HepG2 (cell line): ENCODE results near the gene IRS1. TPM values are rescaled to one million over a fixed set of nuclear protein-coding genes. Genes with fewer than 3 reads are reported as not detected.

Experiments used
- ERF ChIP-seq: IDR thresholded peaks from 2 replicates; pipeline ENCODE4 v1.6.1; 2018; ENCODE audit warnings: missing biosample characterization, missing genetic modification reagents
- GTF3A ChIP-seq: sonication (generic); formaldehyde crosslinking; conservative IDR thresholded peaks from 2 replicates; pipeline ENCODE4 v1.4.0; 2020; ENCODE audit warnings: mild to moderate bottlenecking, missing genetic modification reagents
- HCFC1 ChIP-seq: fragments of 150-350 bp; IDR thresholded peaks from 2 replicates; pipeline ENCODE4 v1.6.1; 2014; ENCODE audit warnings: low read depth, low read length
- HNRNPH1 ChIP-seq: fragments of 200-400 bp; formaldehyde crosslinking; optimal IDR thresholded peaks from 2 replicates; pipeline ENCODE3; 2017; ENCODE audit warnings: mild to moderate bottlenecking, low read depth, low read length
- NFIB ChIP-seq: sonication (generic); formaldehyde crosslinking; IDR thresholded peaks from 2 replicates; pipeline ENCODE4 v1.9.0; 2021; ENCODE audit warnings: missing genetic modification reagents, mild to moderate bottlenecking, borderline replicate concordance
- NONO ChIP-seq, 2 experiments: fragments of 450-650 bp in 1 of 2; sonication (generic) in 1 of 2; formaldehyde crosslinking in 1 of 2; IDR thresholded peaks in 1 of 2; conservative IDR thresholded peaks in 1 of 2; 2 replicates each; pipeline versions ENCODE4 v1.6.1 to v1.8.0; 2017 to 2022; ENCODE audit warnings: mild to moderate bottlenecking in 1 of 2, missing genetic modification reagents in 1 of 2, moderate library complexity in 1 of 2
- PTBP1 ChIP-seq: fragments of 200-400 bp; formaldehyde crosslinking; IDR thresholded peaks from 2 replicates; pipeline ENCODE4 v1.6.1; 2018; ENCODE audit warnings: low read length, low read depth; ENCODE audit not compliant: poor library complexity, severe bottlenecking
- SP140L ChIP-seq: sonication (generic); formaldehyde crosslinking; IDR thresholded peaks from 2 replicates; pipeline ENCODE4 v1.4.0; 2020; ENCODE audit warnings: missing genetic modification reagents, borderline replicate concordance
- SRF ChIP-seq: IDR thresholded peaks from 2 replicates; pipeline ENCODE4 v1.6.1; 2011; ENCODE audit warnings: mild to moderate bottlenecking, low read depth, low read length, moderate library complexity
- XBP1 ChIP-seq: sonication (generic); formaldehyde crosslinking; IDR thresholded peaks from 2 replicates; pipeline ENCODE4 v1.5.0; 2020; ENCODE audit warnings: missing genetic modification reagents
- ZFP37 ChIP-seq: sonication (generic); formaldehyde crosslinking; IDR thresholded peaks from 2 replicates; pipeline ENCODE4 v1.4.0; 2020; ENCODE audit warnings: missing genetic modification reagents, borderline replicate concordance
- ZNF224 ChIP-seq: sonication (generic); formaldehyde crosslinking; IDR thresholded peaks from 2 replicates; pipeline ENCODE4 v1.5.0; 2020; ENCODE audit warnings: mild to moderate bottlenecking, missing genetic modification reagents
- ZNF451 ChIP-seq: sonication (generic); formaldehyde crosslinking; IDR thresholded peaks from 2 replicates; pipeline ENCODE4 v1.5.0; 2020; ENCODE audit warnings: mild to moderate bottlenecking, missing genetic modification reagents
- ZNF558 ChIP-seq: sonication (generic); formaldehyde crosslinking; IDR thresholded peaks from 2 replicates; pipeline ENCODE4 v1.9.0; 2022; ENCODE audit warnings: mild to moderate bottlenecking, missing genetic modification reagents, borderline replicate concordance
- ZNF747 ChIP-seq: sonication (generic); formaldehyde crosslinking; IDR thresholded peaks from 2 replicates; pipeline ENCODE4 v1.8.1; 2023; ENCODE audit warnings: missing genetic modification reagents, mild to moderate bottlenecking, borderline replicate concordance
- ZNF749 ChIP-seq: sonication (generic); formaldehyde crosslinking; IDR thresholded peaks from 2 replicates; pipeline ENCODE4 v1.8.0; 2022; ENCODE audit warnings: mild to moderate bottlenecking, missing genetic modification reagents, moderate library complexity, borderline replicate concordance
- ZNF773 ChIP-seq: sonication (generic); formaldehyde crosslinking; IDR thresholded peaks from 2 replicates; pipeline ENCODE4 v1.4.0; 2020; ENCODE audit warnings: missing genetic modification reagents, borderline replicate concordance
- ZSCAN21 ChIP-seq: sonication (generic); formaldehyde crosslinking; IDR thresholded peaks from 2 replicates; pipeline ENCODE4 v1.8.0; 2022; ENCODE audit warnings: mild to moderate bottlenecking, missing genetic modification reagents, moderate library complexity, borderline replicate concordance
- polyA plus RNA-seq, 8 experiments: library from polyadenylated mRNA; depleted of rRNA in 3 of 8; stranded (reverse) in 7 of 8; unstranded in 1 of 8; fragments of >200 nt; fragmentation: Illumina TruSeq in 4 of 8; extraction: Trizol in 4 of 8; gene quantifications; 2 replicates each; pipeline versions ENCODE4 v1.2.1 to v1.2.3, GENCODE V29; 2011 to 2016; ENCODE audit warnings: low read depth in 4 of 8, missing spikeins in 1 of 8, mixed read lengths in 1 of 8; ENCODE audit not compliant: insufficient read depth in 1 of 8
- total RNA-seq, 5 experiments: library from RNA; depleted of rRNA; stranded (reverse); fragments of >200 nt; fragmentation: Illumina TruSeq; extraction: Trizol; gene quantifications; 2 replicates each; pipeline ENCODE4 v1.2.3, GENCODE V29; 2016; ENCODE audit warnings: low read depth in 1 of 5
- TF ChIP-seq, protein P1 (sequence below): sonication (generic); formaldehyde crosslinking; IDR thresholded peaks from 2 replicates; pipeline ENCODE4 v1.8.1; 2022; ENCODE audit warnings: mild to moderate bottlenecking, missing genetic modification reagents
- TF ChIP-seq, protein P2 (sequence below): sonication (generic); formaldehyde crosslinking; IDR thresholded peaks from 2 replicates; pipeline ENCODE4 v1.5.0; 2020; ENCODE audit warnings: missing genetic modification reagents, mild to moderate bottlenecking, borderline replicate concordance
- TF ChIP-seq, protein P3 (sequence below): sonication (generic); formaldehyde crosslinking; IDR thresholded peaks from 2 replicates; pipeline ENCODE4 v1.5.0; 2020; ENCODE audit warnings: mild to moderate bottlenecking, missing genetic modification reagents
- TF ChIP-seq, protein P4 (sequence below): sonication (generic); formaldehyde crosslinking; IDR thresholded peaks from 2 replicates; pipeline ENCODE4 v1.4.0; 2020; ENCODE audit warnings: mild to moderate bottlenecking, low read depth, missing genetic modification reagents
- TF ChIP-seq, protein P5 (sequence below): sonication (generic); formaldehyde crosslinking; IDR thresholded peaks from 2 replicates; pipeline ENCODE4 v1.4.0; 2020; ENCODE audit warnings: missing genetic modification reagents

The IRS1 gene
- total and polyA plus RNA-seq, 2 of the 13 experiments (the other 11 are each of a cell fraction or from before 2014, with no cell fraction given): 8.7 to 9.0 TPM

DNA sequence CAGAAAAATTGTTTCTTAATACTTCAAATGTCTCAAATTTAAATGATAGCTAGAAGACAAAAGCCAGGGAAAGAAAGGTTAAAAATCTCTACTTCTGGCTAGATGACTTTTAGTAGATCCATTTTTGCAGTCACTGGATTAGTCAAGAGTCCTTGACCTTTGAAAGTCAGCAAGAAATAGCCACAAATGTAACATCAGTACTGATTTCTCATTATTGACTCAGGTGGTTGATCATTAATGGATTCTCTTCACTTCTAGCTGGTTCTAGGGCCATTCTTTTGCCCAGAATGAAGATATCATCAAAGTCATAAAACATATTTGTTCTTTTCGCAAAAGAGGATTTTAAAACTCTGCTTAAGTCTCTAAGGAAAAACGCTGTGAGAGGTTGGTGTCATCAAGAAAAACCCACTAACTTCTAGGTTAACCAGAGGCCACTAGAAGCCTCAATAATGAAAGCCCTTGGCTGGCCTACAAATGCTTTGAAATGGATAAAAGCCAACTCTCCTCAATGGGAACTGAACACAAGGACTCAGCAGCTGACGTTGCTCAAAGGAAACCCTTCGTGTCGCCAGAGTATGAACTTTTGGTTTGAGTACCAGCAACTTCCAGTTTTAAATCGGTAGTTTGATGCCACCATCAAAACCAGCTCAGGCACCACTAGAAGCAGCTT is 66.3 kb downstream of the IRS1 start (continued):
- TF ChIP-seq ZNF224 (CRISPR knock-in tag) (no peak), SP140L (0 out of 2 replicates have a peak, but pooled peaks have one; percentile 79), NONO (IDR thresholded peaks at IDR 0.05) (no peak), NONO (CRISPR knock-in tag; conservative IDR thresholded peaks at IDR 0.05) (no peak), ZNF747 (CRISPR knock-in tag) (peak; percentile 37; the same call in 1 of the 2 replicates), ZSCAN21 (CRISPR knock-in tag) (no peak; the same call in 1 of the 2 replicates), HCFC1 (no peak), ZNF749 (CRISPR knock-in tag) (no peak), SRF (no peak), ZNF451 (CRISPR knock-in tag) (0 out of 2 replicates have a peak, but pooled peaks have one; percentile 14), ERF (CRISPR knock-in tag) (0 out of 2 replicates have a peak, but pooled peaks have one; percentile 55), ZNF558 (CRISPR knock-in tag) (no peak), HNRNPH1 (no peak), GTF3A (CRISPR knock-in tag) (no peak), ZFP37 (no peak), PTBP1 (no peak), XBP1 (CRISPR knock-in tag) (no peak), ZNF773 (CRISPR knock-in tag) (no peak), NFIB (CRISPR knock-in tag) (no peak)
- TF ChIP-seq, protein P1, sequence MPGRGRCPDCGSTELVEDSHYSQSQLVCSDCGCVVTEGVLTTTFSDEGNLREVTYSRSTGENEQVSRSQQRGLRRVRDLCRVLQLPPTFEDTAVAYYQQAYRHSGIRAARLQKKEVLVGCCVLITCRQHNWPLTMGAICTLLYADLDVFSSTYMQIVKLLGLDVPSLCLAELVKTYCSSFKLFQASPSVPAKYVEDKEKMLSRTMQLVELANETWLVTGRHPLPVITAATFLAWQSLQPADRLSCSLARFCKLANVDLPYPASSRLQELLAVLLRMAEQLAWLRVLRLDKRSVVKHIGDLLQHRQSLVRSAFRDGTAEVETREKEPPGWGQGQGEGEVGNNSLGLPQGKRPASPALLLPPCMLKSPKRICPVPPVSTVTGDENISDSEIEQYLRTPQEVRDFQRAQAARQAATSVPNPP: no peak
- TF ChIP-seq, protein P2, sequence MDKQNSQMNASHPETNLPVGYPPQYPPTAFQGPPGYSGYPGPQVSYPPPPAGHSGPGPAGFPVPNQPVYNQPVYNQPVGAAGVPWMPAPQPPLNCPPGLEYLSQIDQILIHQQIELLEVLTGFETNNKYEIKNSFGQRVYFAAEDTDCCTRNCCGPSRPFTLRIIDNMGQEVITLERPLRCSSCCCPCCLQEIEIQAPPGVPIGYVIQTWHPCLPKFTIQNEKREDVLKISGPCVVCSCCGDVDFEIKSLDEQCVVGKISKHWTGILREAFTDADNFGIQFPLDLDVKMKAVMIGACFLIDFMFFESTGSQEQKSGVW: no peak
- TF ChIP-seq, protein P3, sequence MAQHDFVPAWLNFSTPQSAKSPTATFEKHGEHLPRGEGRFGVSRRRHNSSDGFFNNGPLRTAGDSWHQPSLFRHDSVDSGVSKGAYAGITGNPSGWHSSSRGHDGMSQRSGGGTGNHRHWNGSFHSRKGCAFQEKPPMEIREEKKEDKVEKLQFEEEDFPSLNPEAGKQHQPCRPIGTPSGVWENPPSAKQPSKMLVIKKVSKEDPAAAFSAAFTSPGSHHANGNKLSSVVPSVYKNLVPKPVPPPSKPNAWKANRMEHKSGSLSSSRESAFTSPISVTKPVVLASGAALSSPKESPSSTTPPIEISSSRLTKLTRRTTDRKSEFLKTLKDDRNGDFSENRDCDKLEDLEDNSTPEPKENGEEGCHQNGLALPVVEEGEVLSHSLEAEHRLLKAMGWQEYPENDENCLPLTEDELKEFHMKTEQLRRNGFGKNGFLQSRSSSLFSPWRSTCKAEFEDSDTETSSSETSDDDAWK: no peak
- TF ChIP-seq, protein P4, sequence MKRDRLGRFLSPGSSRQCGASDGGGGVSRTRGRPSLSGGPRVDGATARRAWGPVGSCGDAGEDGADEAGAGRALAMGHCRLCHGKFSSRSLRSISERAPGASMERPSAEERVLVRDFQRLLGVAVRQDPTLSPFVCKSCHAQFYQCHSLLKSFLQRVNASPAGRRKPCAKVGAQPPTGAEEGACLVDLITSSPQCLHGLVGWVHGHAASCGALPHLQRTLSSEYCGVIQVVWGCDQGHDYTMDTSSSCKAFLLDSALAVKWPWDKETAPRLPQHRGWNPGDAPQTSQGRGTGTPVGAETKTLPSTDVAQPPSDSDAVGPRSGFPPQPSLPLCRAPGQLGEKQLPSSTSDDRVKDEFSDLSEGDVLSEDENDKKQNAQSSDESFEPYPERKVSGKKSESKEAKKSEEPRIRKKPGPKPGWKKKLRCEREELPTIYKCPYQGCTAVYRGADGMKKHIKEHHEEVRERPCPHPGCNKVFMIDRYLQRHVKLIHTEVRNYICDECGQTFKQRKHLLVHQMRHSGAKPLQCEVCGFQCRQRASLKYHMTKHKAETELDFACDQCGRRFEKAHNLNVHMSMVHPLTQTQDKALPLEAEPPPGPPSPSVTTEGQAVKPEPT (CRISPR knock-in tag): no peak
- TF ChIP-seq, protein P5, sequence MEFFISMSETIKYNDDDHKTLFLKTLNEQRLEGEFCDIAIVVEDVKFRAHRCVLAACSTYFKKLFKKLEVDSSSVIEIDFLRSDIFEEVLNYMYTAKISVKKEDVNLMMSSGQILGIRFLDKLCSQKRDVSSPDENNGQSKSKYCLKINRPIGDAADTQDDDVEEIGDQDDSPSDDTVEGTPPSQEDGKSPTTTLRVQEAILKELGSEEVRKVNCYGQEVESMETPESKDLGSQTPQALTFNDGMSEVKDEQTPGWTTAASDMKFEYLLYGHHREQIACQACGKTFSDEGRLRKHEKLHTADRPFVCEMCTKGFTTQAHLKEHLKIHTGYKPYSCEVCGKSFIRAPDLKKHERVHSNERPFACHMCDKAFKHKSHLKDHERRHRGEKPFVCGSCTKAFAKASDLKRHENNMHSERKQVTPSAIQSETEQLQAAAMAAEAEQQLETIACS (CRISPR knock-in tag): no peak
